Panc1 (cell line): ENCODE data around the gene SRGAP3.

Experiments
- CTCF ChIP-seq: fragments of 450-650 bp; IDR thresholded peaks from 2 replicates; pipeline ENCODE4 v1.5.1; 2017; ENCODE audit warnings: mild to moderate bottlenecking
- POLR2AphosphoS5 ChIP-seq: IDR thresholded peaks from 2 replicates; pipeline ENCODE4 v1.6.1; 2012; ENCODE audit warnings: mild to moderate bottlenecking, low read depth, low read length, moderate library complexity
- REST ChIP-seq, 2 experiments: IDR thresholded peaks; 2 replicates each; pipeline ENCODE4 v1.6.1; 2011 to 2012; ENCODE audit warnings: low read depth in 2 of 2, control low read depth in 1 of 2, low read length in 1 of 2, mild to moderate bottlenecking in 1 of 2, moderate library complexity in 1 of 2; ENCODE audit not compliant: insufficient read depth in 1 of 2
- SIN3A ChIP-seq: IDR thresholded peaks from 2 replicates; pipeline ENCODE4 v1.6.1; 2012; ENCODE audit warnings: low read depth, mild to moderate bottlenecking, low read length, moderate library complexity, borderline replicate concordance; ENCODE audit not compliant: insufficient read depth
- TCF7L2 ChIP-seq: IDR thresholded peaks from 2 replicates; pipeline ENCODE4 v1.6.1; 2011; ENCODE audit warnings: mild to moderate bottlenecking, low read depth, low read length, inconsistent platforms

DNA sequence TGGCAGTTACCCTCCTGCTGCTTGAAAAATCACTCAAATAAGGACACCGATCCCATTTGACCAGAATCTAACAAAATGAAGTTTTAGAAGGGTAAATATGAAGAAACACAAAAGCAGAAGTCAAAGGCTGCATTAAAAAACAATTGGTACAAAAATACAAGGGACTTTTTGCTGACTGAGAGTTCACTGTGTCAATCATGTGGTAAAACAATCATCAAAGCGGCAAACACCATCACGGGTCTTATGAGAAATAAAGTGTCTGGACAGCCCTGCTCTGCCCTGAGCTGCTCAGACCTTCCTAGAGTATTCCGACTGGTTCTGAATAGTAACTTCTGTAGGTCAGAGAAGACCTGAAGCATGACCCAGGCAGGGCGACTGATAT lies 148.9 kb downstream of the SRGAP3 start:
- TF ChIP-seq CTCF, result no peak
- no peak for TF ChIP-seq REST (IDR thresholded peaks at IDR 0.05; ENCODE audit: insufficient read depth in 1 of 2, low read depth in 2 of 2, low read length in 1 of 2)
- no peak for TF ChIP-seq SIN3A
- no peak for TF ChIP-seq TCF7L2
- no peak for TF ChIP-seq POLR2AphosphoS5
